Measurements from ENCODE around the gene DHCR24.

DHCR24 gene

GRCh38 chr1:54872036-54872331 is 15.0 kb downstream of the DHCR24 start:
- Histone ChIP-seq H3K23ac (ENCODE audit: low read length) (no peak overlapping the region), H3K18ac (ENCODE audit: low read length) (no peak overlapping the region), H3K27ac (ENCODE audit: low read depth, low read length) (no peak overlapping the region), H3K79me2 (ENCODE audit: control insufficient read depth, insufficient read depth, low read length) (peaks cover 39% of the 10 kb centered on the region), H4K5ac (ENCODE audit: low read length) (no peak overlapping the region), H2AK5ac (ENCODE audit: low read length) (no peak overlapping the region), H3K4ac (ENCODE audit: low read depth, low read length) (no peak overlapping the region), H3K4me3 (ENCODE audit: low read length) (no peak overlapping the region), H3K9ac (ENCODE audit: low read length) (no peak overlapping the region), H2BK15ac (replicated peaks; ENCODE audit: low read depth) (no peak overlapping the region), H3K36me3 (ENCODE audit: control insufficient read depth, insufficient read depth, low read length) (peaks cover 52% of the 10 kb centered on the region), H4K8ac (ENCODE audit: low read depth, low read length) (no peak overlapping the region), H3K27me3 (ENCODE audit: insufficient read depth, low read length, poor library complexity) (no peaks in the 10 kb centered on the region), H3K56ac (ENCODE audit: low read length) (no peak overlapping the region), H3K4me2 (ENCODE audit: low read length) (no peak overlapping the region), H3K4me1 (ENCODE audit: control insufficient read depth, low read depth, low read length) (peaks cover 2% of the 10 kb centered on the region), H2BK5ac (ENCODE audit: low read length) (no peak overlapping the region), H2BK120ac (ENCODE audit: low read depth, low read length) (no peak overlapping the region), H3K79me1 (ENCODE audit: low read length) (peaks cover 41% of the 10 kb centered on the region)
- DNase-seq: no peak
- WGBS (ENCODE audit: extremely low coverage, insufficient coverage, low lambda C conversion rate): no CpG with 5 or more reads among the region's 5 CpGs

GRCh38 chr1:54871275-54872035 is 15.5 kb downstream of the DHCR24 start:
- no peak overlapping the region for H3K4me2 ChIP-seq (ENCODE audit: low read length)
- no peak overlapping the region for H3K23ac ChIP-seq (ENCODE audit: low read length)
- no peak overlapping the region for H3K56ac ChIP-seq (ENCODE audit: low read length)
- H2BK5ac ChIP-seq (ENCODE audit: low read length): no peak overlapping the region
- H3K18ac ChIP-seq (ENCODE audit: low read length): no peak overlapping the region
- H3K79me2 ChIP-seq (ENCODE audit: control insufficient read depth, insufficient read depth, low read length): peaks cover 38% of the 10 kb centered on the region
- peaks cover 57% of the 10 kb centered on the region for H3K36me3 ChIP-seq (ENCODE audit: control insufficient read depth, insufficient read depth, low read length)
- H3K79me1 ChIP-seq (ENCODE audit: low read length): peaks cover 44% of the 10 kb centered on the region
- H2BK15ac ChIP-seq (replicated peaks; ENCODE audit: low read depth): no peak overlapping the region
- no peak overlapping the region for H3K9ac ChIP-seq (ENCODE audit: low read length)
- WGBS (ENCODE audit: extremely low coverage, insufficient coverage, low lambda C conversion rate): no CpG with 5 or more reads among the region's 16 CpGs
- DNase-seq: no peak
- no peaks in the 10 kb centered on the region for H3K4me1 ChIP-seq (ENCODE audit: control insufficient read depth, low read depth, low read length)
- no peak overlapping the region for H2BK120ac ChIP-seq (ENCODE audit: low read depth, low read length)
- H3K27ac ChIP-seq (ENCODE audit: low read depth, low read length): no peak overlapping the region
- H3K4ac ChIP-seq (ENCODE audit: low read depth, low read length): no peak overlapping the region
- H2AK5ac ChIP-seq (ENCODE audit: low read length): no peak overlapping the region
- no peak overlapping the region for H4K8ac ChIP-seq (ENCODE audit: low read depth, low read length)
- no peaks in the 10 kb centered on the region for H3K27me3 ChIP-seq (ENCODE audit: insufficient read depth, low read length, poor library complexity)
- H4K5ac ChIP-seq (ENCODE audit: low read length): no peak overlapping the region
- no peak overlapping the region for H3K4me3 ChIP-seq (ENCODE audit: low read length)

- Histone ChIP-seq H2BK120ac (ENCODE audit: low read depth, low read length) (no peak overlapping the region), H3K18ac (ENCODE audit: low read length) (no peak overlapping the region), H3K27me3 (ENCODE audit: insufficient read depth, low read length, poor library complexity) (no peaks in the 10 kb centered on the region), H3K56ac (ENCODE audit: low read length) (no peak overlapping the region), H3K9ac (ENCODE audit: low read length) (no peak overlapping the region), H3K4me2 (ENCODE audit: low read length) (no peak overlapping the region), H4K8ac (ENCODE audit: low read depth, low read length) (no peak overlapping the region), H2AK5ac (ENCODE audit: low read length) (no peak overlapping the region), H4K5ac (ENCODE audit: low read length) (no peak overlapping the region), H3K79me2 (ENCODE audit: control insufficient read depth, insufficient read depth, low read length) (peaks cover 35% of the 10 kb centered on the region), H3K4ac (ENCODE audit: low read depth, low read length) (no peak overlapping the region), H3K36me3 (ENCODE audit: control insufficient read depth, insufficient read depth, low read length) (peaks cover 57% of the 10 kb centered on the region), H3K4me3 (ENCODE audit: low read length) (no peak overlapping the region), H2BK5ac (ENCODE audit: low read length) (no peak overlapping the region), H3K79me1 (ENCODE audit: low read length) (peaks cover 45% of the 10 kb centered on the region), H3K4me1 (ENCODE audit: control insufficient read depth, low read depth, low read length) (no peaks in the 10 kb centered on the region), H3K27ac (ENCODE audit: low read depth, low read length) (no peak overlapping the region), H3K23ac (ENCODE audit: low read length) (no peak overlapping the region), H2BK15ac (replicated peaks; ENCODE audit: low read depth) (no peak overlapping the region)
- WGBS (ENCODE audit: extremely low coverage, insufficient coverage, low lambda C conversion rate): no CpG with 5 or more reads among the region's 2 CpGs
- no peak for DNase-seq
Observed at GRCh38 chr1:54870869-54871268, 16.1 kb downstream of the DHCR24 start.

GRCh38 chr1:54869173-54869851 is 17.7 kb downstream of the DHCR24 start:
- Histone ChIP-seq H3K4me1 (ENCODE audit: control insufficient read depth, low read depth, low read length) (no peaks in the 10 kb centered on the region), H2BK15ac (replicated peaks; ENCODE audit: low read depth) (no peak overlapping the region), H3K4me2 (ENCODE audit: low read length) (no peak overlapping the region), H3K4ac (ENCODE audit: low read depth, low read length) (no peak overlapping the region), H2BK120ac (ENCODE audit: low read depth, low read length) (no peak overlapping the region), H3K36me3 (ENCODE audit: control insufficient read depth, insufficient read depth, low read length) (peaks cover 57% of the 10 kb centered on the region), H3K18ac (ENCODE audit: low read length) (no peak overlapping the region), H3K56ac (ENCODE audit: low read length) (no peak overlapping the region), H2BK5ac (ENCODE audit: low read length) (no peak overlapping the region), H4K5ac (ENCODE audit: low read length) (no peak overlapping the region), H3K79me2 (ENCODE audit: control insufficient read depth, insufficient read depth, low read length) (peaks cover 22% of the 10 kb centered on the region), H2AK5ac (ENCODE audit: low read length) (no peak overlapping the region), H3K9ac (ENCODE audit: low read length) (no peak overlapping the region), H3K27ac (ENCODE audit: low read depth, low read length) (no peak overlapping the region), H3K23ac (ENCODE audit: low read length) (no peak overlapping the region), H4K8ac (ENCODE audit: low read depth, low read length) (no peak overlapping the region), H3K27me3 (ENCODE audit: insufficient read depth, low read length, poor library complexity) (no peaks in the 10 kb centered on the region), H3K79me1 (ENCODE audit: low read length) (peaks cover 33% of the 10 kb centered on the region), H3K4me3 (ENCODE audit: low read length) (no peak overlapping the region)
- WGBS (ENCODE audit: extremely low coverage, insufficient coverage, low lambda C conversion rate): no CpG with 5 or more reads among the region's 6 CpGs
- DNase-seq: no peak

GRCh38 chr1:54867717-54868057 is 19.3 kb downstream of the DHCR24 start:
- no peak overlapping the region for H3K27ac ChIP-seq (ENCODE audit: low read depth, low read length)
- H3K27me3 ChIP-seq (ENCODE audit: insufficient read depth, low read length, poor library complexity): no peaks in the 10 kb centered on the region
- no peak overlapping the region for H4K8ac ChIP-seq (ENCODE audit: low read depth, low read length)
- H3K79me2 ChIP-seq (ENCODE audit: control insufficient read depth, insufficient read depth, low read length): peaks cover 17% of the 10 kb centered on the region
- no peak overlapping the region for H3K9ac ChIP-seq (ENCODE audit: low read length)
- WGBS (ENCODE audit: extremely low coverage, insufficient coverage, low lambda C conversion rate): no CpG with 5 or more reads among the region's 4 CpGs
- peaks cover 51% of the 10 kb centered on the region for H3K36me3 ChIP-seq (ENCODE audit: control insufficient read depth, insufficient read depth, low read length)
- DNase-seq: no peak
- H3K56ac ChIP-seq (ENCODE audit: low read length): no peak overlapping the region
- no peak overlapping the region for H2AK5ac ChIP-seq (ENCODE audit: low read length)
- no peak overlapping the region for H2BK120ac ChIP-seq (ENCODE audit: low read depth, low read length)
- no peak overlapping the region for H3K18ac ChIP-seq (ENCODE audit: low read length)
- H3K4me2 ChIP-seq (ENCODE audit: low read length): no peak overlapping the region
- no peak overlapping the region for H3K4ac ChIP-seq (ENCODE audit: low read depth, low read length)
- H3K4me1 ChIP-seq (ENCODE audit: control insufficient read depth, low read depth, low read length): no peaks in the 10 kb centered on the region
- H2BK5ac ChIP-seq (ENCODE audit: low read length): no peak overlapping the region
- no peak overlapping the region for H2BK15ac ChIP-seq (replicated peaks; ENCODE audit: low read depth)
- peaks cover 29% of the 10 kb centered on the region for H3K79me1 ChIP-seq (ENCODE audit: low read length)
- H3K4me3 ChIP-seq (ENCODE audit: low read length): no peak overlapping the region
- H3K23ac ChIP-seq (ENCODE audit: low read length): no peak overlapping the region
- no peak overlapping the region for H4K5ac ChIP-seq (ENCODE audit: low read length)
